SIG-M5 (cell line): ENCODE results near the gene CNTNAP2.

Source experiments
- DNase-seq: peaks from one replicate; lab custom pipeline; 2025; lab: John Stamatoyannopoulos, UW

The CNTNAP2 gene

DNA sequence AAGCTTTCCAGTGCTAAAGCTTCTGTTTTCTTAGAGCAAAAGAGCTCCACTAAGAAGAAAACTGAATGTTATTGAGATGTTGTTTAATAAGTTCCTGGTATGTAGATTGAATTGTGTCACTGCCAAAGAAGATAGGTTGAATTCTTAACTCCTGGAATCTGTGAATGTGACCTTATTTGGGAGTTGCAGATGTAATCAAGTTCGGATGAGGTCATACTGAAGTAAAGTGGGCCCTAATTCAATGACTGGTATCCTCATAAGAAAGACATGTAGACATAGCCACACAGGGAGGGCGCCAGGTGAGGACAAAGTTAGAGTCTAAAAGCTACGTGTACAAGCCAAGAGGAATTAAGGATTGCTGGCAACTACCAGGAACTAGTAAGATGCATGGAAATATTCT, 1741.8 kb downstream of the CNTNAP2 start:
- DNase-seq = no peak

DNA sequence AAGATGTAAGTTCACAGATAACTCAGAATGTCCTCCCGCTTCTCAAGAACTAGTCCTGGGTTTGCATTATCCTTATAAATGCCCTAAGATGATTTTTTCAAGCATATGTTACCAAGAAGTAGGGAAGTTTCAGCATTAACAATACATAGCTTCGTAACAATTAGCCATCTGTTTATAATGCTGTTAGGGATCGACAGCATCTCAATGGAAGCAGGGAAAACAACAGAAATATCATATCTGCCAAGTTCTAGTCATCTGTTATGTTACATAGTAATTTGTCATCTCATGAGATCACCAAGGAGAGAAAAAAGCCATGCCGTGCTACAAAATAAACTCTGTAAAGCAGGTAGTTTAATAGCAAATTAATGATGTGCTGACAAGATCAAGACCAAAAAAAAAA, 1742.4 kb downstream of the CNTNAP2 start:
- DNase-seq = no peak

DNA sequence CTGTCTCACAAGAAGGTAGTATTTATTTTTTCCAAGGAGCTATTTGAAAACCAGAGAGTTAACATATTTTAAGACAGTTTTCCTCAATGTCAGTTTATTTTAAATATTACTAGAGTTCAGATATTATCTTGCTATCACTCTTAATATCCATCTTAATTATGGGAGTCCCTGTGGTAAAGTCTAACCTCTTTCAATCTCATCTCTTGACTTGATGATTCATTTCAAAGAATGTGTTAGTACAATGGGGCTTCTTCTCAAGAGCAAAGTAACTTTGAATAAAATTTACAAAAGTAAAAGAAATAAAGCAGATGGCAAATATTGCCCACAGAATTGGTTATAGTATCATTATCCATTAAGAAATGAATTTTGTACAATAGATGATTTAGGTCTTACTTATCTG, 1742.9 kb downstream of the CNTNAP2 start:
- DNase-seq = no peak

GRCh38 chr7:147861058-147861716, 1744.6 kb downstream of the CNTNAP2 start:
- no peak for DNase-seq

GRCh38 chr7:147861945-147862344, 1745.3 kb downstream of the CNTNAP2 start:
- no peak for DNase-seq

GRCh38 chr7:147869456-147869855, 1752.9 kb downstream of the CNTNAP2 start:
- no peak for DNase-seq

DNA sequence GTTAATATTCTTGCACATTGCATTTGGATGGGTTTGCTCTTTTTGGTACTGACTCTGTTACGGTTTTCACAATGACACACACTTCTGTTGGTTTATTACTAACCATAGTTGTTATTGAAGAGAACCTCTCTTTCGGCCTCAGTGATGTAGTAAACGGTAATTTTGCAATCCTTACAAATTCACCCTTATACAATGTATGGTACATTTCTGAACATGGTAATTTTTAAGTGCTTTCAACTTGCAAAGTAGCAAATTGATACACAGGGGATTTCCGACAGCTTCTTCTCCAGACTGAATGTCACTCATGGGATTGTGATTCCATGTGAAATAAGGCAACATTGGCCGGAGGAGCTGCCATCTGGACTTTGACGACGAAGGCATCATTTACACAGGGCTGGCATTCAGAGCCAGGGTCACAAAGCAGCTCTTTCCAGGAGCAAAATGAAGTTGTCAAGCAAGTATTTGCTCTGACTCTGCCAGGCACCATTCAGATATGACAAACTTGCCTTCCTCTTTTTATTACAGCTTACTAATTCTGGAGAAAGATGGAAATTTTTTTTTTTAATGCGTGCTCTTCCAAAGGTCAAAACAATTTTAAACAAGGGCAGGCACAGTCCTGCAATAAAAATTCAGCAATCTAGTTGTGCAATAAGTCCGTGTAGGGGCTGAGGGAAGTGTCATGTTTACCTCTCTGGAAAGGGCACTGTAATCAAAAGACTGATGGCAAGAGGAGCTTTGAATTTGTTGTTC, 1762.5 kb downstream of the CNTNAP2 start:
- DNase-seq = no peak

- no peak for DNase-seq
Observed at GRCh38 chr7:147885869-147886268, 1769.3 kb downstream of the CNTNAP2 start.

DNA sequence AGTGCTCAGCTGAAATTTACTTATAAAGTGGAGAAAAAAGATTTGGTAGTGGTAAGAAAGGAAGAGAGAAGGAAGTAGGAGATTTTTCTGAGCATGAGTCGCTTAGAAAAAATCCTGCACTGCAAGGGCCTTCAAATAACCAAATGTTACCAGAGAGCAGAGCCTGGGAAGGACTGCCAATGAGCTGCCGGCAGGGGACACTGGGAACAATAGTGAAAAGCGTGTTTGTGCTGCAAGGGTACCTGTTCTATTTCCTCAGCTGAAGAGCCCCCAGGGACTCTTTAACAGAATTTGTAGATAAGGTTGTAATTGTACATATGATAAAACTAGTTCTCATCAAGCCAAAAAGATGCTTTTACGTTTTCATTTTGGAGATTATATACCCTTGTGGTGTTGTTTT, 1777.7 kb downstream of the CNTNAP2 start:
- no peak for DNase-seq

GRCh38 chr7:147896121-147896520, 1779.5 kb downstream of the CNTNAP2 start:
- no peak for DNase-seq

- no peak for DNase-seq
Observed at GRCh38 chr7:147903536-147904218, 1787.1 kb downstream of the CNTNAP2 start.

DNA sequence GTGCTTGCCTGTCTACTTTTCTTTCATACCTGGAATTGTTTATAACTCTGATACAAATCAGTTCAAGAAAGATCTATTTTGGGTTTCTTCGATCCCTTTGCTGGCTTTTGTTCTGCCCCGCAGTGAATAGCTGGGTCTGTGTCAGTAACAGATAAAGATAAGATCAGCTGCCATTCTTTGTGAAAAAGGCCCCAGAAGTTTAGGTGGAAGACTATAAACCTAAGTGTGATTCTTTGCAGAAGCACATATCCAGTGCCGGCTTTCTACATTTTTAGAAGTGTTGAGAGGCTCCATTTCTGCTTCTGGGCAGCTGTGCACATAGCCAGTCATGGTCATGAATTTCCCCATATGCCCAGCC, 1787.6 kb downstream of the CNTNAP2 start:
- no peak for DNase-seq

- no peak for DNase-seq
Observed at GRCh38 chr7:147909431-147910148, 1793.0 kb downstream of the CNTNAP2 start.

DNA sequence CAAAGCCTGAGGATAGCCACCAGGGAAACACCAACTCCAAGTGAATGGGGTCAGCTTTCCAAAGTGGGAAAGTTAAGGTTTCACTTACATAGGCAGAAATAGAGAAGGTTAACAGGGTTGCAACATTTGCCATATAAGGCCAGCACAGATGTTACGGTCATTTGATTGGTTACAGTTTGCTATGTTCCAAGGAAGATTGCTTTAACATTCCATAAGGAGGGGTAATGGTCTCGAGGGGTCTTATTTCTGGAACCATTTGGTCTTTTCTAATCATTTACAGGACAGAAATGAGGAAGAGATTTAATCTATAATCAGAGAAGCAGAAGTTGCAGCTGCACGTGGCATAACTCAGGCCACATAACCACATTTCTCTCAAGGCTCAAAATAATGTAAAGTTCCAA, 1794.6 kb downstream of the CNTNAP2 start:
- DNase-seq = no peak

GRCh38 chr7:147912291-147912690, 1795.7 kb downstream of the CNTNAP2 start:
- no peak for DNase-seq

DNA sequence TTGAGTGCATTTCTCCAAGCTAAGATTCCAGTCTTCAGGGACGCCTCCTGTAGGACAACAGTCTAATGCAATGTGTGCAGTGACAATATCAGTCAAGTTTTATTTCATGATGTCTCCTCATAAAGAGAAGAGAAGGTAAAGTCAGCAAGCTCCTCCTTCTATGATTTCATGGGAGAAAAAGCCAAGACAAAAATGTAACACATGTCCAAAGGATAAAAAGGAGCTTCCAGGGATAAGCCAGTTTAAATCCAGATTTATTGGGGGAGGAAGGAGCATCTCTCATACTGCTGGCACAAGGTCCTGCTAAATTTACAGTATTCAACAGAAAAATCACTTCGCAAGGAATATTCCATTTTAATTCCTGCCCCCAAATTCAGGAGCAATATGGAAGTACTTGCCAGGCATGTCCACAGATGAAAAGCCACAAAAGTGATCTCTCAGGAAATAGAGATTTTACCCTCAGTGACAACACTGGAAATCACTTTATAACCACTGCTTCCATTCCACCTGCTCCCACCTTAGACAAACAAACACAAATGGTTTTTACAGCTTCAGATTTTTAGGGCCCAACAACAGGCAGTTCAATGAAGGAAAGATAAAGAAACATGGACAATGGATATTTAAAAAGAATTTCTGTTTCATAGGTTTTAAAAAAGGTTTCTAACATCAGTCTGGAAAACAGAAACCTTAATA, 1796.5 kb downstream of the CNTNAP2 start:
- no peak for DNase-seq

DNA sequence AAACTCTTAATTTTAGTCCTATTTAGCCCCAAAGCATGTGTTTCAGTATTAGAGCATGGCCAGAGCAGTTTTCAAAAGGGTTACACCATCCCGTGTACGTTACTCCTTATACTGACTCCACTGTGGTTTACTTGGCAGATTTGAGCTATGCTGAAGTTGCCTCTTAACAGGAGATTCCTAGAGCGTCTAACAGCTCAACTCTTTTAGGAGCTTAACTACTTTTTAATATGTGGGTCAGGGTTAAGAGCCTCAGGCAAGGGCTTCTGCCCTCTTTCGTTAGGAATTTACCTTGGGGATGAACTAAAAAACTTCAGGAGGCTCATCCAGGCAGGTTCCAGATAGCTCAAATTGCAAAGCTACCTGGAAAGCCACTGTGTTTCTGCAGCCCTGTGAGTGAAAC, 1799.2 kb downstream of the CNTNAP2 start:
- DNase-seq = no peak

DNA sequence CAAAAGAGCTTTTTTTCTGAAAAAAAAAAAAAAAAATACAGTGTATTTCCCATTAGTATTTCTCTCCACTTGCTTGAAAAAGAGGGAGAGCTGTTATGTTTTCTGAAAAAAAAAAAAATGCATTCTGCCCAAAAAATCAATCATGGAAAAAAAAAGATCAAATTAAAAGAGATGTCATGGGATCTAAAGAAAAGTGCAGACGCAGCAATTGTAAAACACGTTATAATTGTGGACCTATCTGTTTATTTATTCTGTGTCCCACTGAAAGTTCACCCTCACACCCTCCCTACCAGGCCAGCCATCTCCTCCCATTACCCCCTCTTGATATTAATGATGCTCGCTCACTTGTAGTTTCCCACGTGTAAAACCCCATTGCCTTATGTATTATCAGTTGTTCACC, 1800.0 kb downstream of the CNTNAP2 start:
- no peak for DNase-seq

- no peak for DNase-seq
Observed at GRCh38 chr7:147923841-147924240, 1807.2 kb downstream of the CNTNAP2 start.

DNA sequence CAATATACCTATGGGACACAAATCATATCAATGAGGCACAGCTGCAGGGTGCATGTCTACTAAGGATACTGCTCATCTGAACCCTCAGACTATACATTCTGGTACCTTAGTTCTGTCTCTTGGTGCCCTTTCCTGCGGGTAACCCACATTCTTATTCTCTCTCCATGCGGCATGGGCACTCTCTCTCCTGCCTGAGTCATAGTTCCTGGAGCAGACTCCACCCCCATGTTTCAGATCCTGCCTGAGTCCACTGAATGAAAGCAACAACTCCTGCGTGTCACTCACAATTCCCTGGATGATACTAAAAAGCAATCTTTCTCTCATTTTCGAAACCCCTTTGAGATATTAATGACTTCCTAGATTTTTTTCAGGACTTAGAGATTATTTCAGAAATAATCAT, 1820.8 kb downstream of the CNTNAP2 start:
- DNase-seq = no peak

GRCh38 chr7:147941381-147941780, 1824.8 kb downstream of the CNTNAP2 start:
- no peak for DNase-seq

DNA sequence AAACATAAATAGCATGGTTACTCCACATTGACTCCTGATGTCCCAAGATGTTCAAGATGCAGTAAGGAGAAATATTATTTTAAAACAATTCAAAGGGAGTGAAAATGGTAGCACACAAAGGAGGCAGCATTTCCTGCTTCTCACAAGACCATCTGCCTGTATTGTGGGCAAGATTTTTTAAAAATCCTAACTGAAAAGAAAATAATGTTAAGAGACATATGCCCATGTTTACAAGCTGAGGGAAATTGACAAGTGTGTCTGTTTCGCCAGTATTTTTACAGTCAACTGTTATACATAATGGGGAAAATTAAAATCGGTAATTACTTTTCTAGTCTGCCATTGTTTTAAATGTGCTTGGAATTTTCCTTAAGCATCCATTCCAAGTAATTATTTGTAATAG, 1827.7 kb downstream of the CNTNAP2 start:
- DNase-seq = no peak
